Sigmoid colon (tissue), 7 donors: ENCODE measurements around the gene MAML3. TPM values are rescaled to one million over a fixed set of nuclear protein-coding genes. Genes with fewer than 3 reads are reported as not detected.
A peak's percentile ranks its signal among the peaks of the same experiment; 100 is the strongest.

Experiments used
- DNase-seq: peaks from one replicate; pipeline ENCODE4 v3.0.0-alpha.2; 2019
- H3K27ac ChIP-seq, 4 donors: fragments of 200-600 bp; sonication (generic); one replicate each; pipeline ENCODE4 v1.5.1; 2016 to 2019; ENCODE audit warnings: mild to moderate bottlenecking in 1 of 4
- H3K27me3 ChIP-seq, 3 donors: fragments of 200-600 bp; sonication (generic); one replicate each; pipeline ENCODE4 v1.5.1; 2019; ENCODE audit warnings: mild to moderate bottlenecking in 1 of 3
- H3K36me3 ChIP-seq, 4 donors: fragments of 200-600 bp; sonication (generic); one replicate each; pipeline ENCODE4 v1.5.1; 2016 to 2019
- H3K4me1 ChIP-seq, 4 donors: fragments of 200-600 bp; sonication (generic); one replicate each; pipeline ENCODE4 v1.5.1; 2017 to 2019
- H3K4me3 ChIP-seq, 4 donors: fragments of 200-600 bp; sonication (generic); one replicate each; pipeline ENCODE4 v1.5.1; 2017 to 2019; ENCODE audit warnings: mild to moderate bottlenecking in 2 of 4, moderate library complexity in 1 of 4
- H3K9me3 ChIP-seq, 4 donors: fragments of 200-600 bp in 3 of 4; sonication (generic) in 3 of 4; one replicate each; pipeline versions ENCODE4 v1.5.1 to v1.6.1; 2013 to 2019
- CTCF ChIP-seq, 4 experiments: fragments of 450-650 bp in 3 of 4; fragments of 200-600 bp in 1 of 4; IDR thresholded peaks; one replicate each; pipeline ENCODE4 v1.5.1; 2016 to 2019; ENCODE audit warnings: antibody characterized with exemption in 4 of 4, mild to moderate bottlenecking in 3 of 4, moderate library complexity in 2 of 4
- EP300 ChIP-seq, 4 donors: sonication (generic); formaldehyde crosslinking; IDR thresholded peaks; one replicate each; pipeline ENCODE4 v1.6.1; 2017; ENCODE audit warnings: antibody characterized with exemption in 4 of 4
- POLR2A ChIP-seq, 2 donors: fragments of 450-650 bp; IDR thresholded peaks; one replicate each; pipeline ENCODE4 v1.6.1; 2016; ENCODE audit warnings: antibody characterized with exemption in 2 of 2, mild to moderate bottlenecking in 2 of 2, moderate library complexity in 2 of 2
- POLR2AphosphoS5 ChIP-seq, 4 donors: sonication (generic); formaldehyde crosslinking; IDR thresholded peaks; one replicate each; pipeline ENCODE4 v1.6.1; 2017; ENCODE audit warnings: antibody characterized with exemption in 4 of 4
- WGBS, 2 donors: extraction: QIAGEN DNeasy Blood & Tissue Kit; methylation state at CpG; one replicate each; pipeline ENCODE4 v1.1.7; 2013; 5-methylcytosine and 5-hydroxymethylcytosine counted together
- intact Hi-C: fragments of 100-400 bp; cut with DNase I; formaldehyde crosslinking; loops from one replicate; pipeline ENCODE4 v1.15.1; 2023
- polyA plus RNA-seq, 3 donors: library from polyadenylated mRNA; stranded (reverse); fragments of 200-250 nt; gene quantifications; one replicate each; pipeline ENCODE4 v1.2.3, GENCODE V29; 2013
- total RNA-seq, 4 donors: library from RNA; depleted of rRNA; stranded (reverse); fragments of >200 nt; gene quantifications; one replicate each; pipeline ENCODE4 v1.1.0, GENCODE V29; 2016
- donor health status: healthy with polysubstance abuse.
- donor health status: Bipolar disorder and iron deficiency.
- donor health status: healthy.

The MAML3 gene
- total and polyA plus RNA-seq, 7 donors: 3.5 to 16.3 (median 5.4) TPM

GRCh38 chr4:140140566-140140965 lies 13.4 kb downstream of the MAML3 start:
- Histone ChIP-seq H3K27ac (no peak overlapping the region), H3K36me3 (no peaks in the 10 kb centered on the region), H3K9me3 (no peaks in the 10 kb centered on the region), H3K4me1 (peaks cover 0 to 23% (median 3%) of the 10 kb centered on the region in 4 donors), H3K27me3 (no peaks in the 10 kb centered on the region), H3K4me3 (no peak overlapping the region)
- intact Hi-C loops: no loop called here
- WGBS, 2 donors: 28 to 74% methylated on average over 3 of the region's 3 CpGs
- no peak for DNase-seq
- no peak for TF ChIP-seq POLR2AphosphoS5 (IDR thresholded peaks at IDR 0.05)
- TF ChIP-seq EP300 (IDR thresholded peaks at IDR 0.05): no peak
- no peak for TF ChIP-seq CTCF (IDR thresholded peaks at IDR 0.05)
- no peak for TF ChIP-seq POLR2A (IDR thresholded peaks at IDR 0.05)

GRCh38 chr4:140138428-140138827 lies 15.6 kb downstream of the MAML3 start:
- DNase-seq: no peak
- Histone ChIP-seq H3K4me3 (no peak overlapping the region), H3K9me3 (no peaks in the 10 kb centered on the region), H3K27ac (no peak overlapping the region), H3K4me1 (peaks cover 0 to 33% (median 12%) of the 10 kb centered on the region in 4 donors), H3K27me3 (no peaks in the 10 kb centered on the region), H3K36me3 (no peaks in the 10 kb centered on the region)
- intact Hi-C loops: no loop called here
- TF ChIP-seq POLR2A (IDR thresholded peaks at IDR 0.05) (no peak), CTCF (IDR thresholded peaks at IDR 0.05) (no peak), POLR2AphosphoS5 (IDR thresholded peaks at IDR 0.05) (no peak), EP300 (IDR thresholded peaks at IDR 0.05) (no peak)
- 72 to 77% methylated on average over 6 of the region's 6 CpGs for WGBS, 2 donors

- Histone ChIP-seq H3K4me1 (peaks cover 0 to 33% (median 12%) of the 10 kb centered on the region in 4 donors), H3K36me3 (no peaks in the 10 kb centered on the region), H3K4me3 (peak overlapping the region in 1 of 4 donors; percentile 8), H3K9me3 (no peaks in the 10 kb centered on the region), H3K27ac (no peak overlapping the region), H3K27me3 (no peaks in the 10 kb centered on the region)
- intact Hi-C loops: no loop called here
- no peak for DNase-seq
- WGBS, 2 donors: 17 to 50% methylated on average over 3 of the region's 3 CpGs
- no peak for TF ChIP-seq CTCF (IDR thresholded peaks at IDR 0.05)
- TF ChIP-seq POLR2AphosphoS5 (IDR thresholded peaks at IDR 0.05): no peak
- no peak for TF ChIP-seq EP300 (IDR thresholded peaks at IDR 0.05)
- no peak for TF ChIP-seq POLR2A (IDR thresholded peaks at IDR 0.05)
Measured at GRCh38 chr4:140137671-140138070, 16.3 kb downstream of the MAML3 start.

GRCh38 chr4:140136509-140136908 lies 17.5 kb downstream of the MAML3 start:
- no peaks in the 10 kb centered on the region for H3K36me3 ChIP-seq
- H3K9me3 ChIP-seq: no peaks in the 10 kb centered on the region
- peaks cover 0 to 33% (median 12%) of the 10 kb centered on the region in 4 donors for H3K4me1 ChIP-seq
- TF ChIP-seq EP300 (IDR thresholded peaks at IDR 0.05) (no peak), POLR2AphosphoS5 (IDR thresholded peaks at IDR 0.05) (peak in 1 of 4 donors; percentile 10)
- no peak overlapping the region for H3K4me3 ChIP-seq
- WGBS, 2 donors: 81 to 84% methylated on average over 4 of the region's 4 CpGs
- no peak for DNase-seq
- no peak overlapping the region for H3K27ac ChIP-seq
- intact Hi-C loops: no loop called here
- H3K27me3 ChIP-seq: no peaks in the 10 kb centered on the region

GRCh38 chr4:140135529-140136088 lies 18.4 kb downstream of the MAML3 start:
- Histone ChIP-seq H3K27ac (no peak overlapping the region), H3K27me3 (no peaks in the 10 kb centered on the region), H3K36me3 (no peaks in the 10 kb centered on the region), H3K9me3 (no peaks in the 10 kb centered on the region), H3K4me3 (no peak overlapping the region), H3K4me1 (peaks cover 0 to 33% (median 12%) of the 10 kb centered on the region in 4 donors)
- TF ChIP-seq CTCF (IDR thresholded peaks at IDR 0.05): no peak
- TF ChIP-seq POLR2AphosphoS5 (IDR thresholded peaks at IDR 0.05): peak in 1 of 4 donors; percentile 43
- 68 to 76% methylated on average over 8 of the region's 8 CpGs for WGBS, 2 donors
- peak; percentile 75 for DNase-seq
- intact Hi-C loops: no loop called here
